Pulmonary artery endothelial cell (primary cell): ENCODE results near the gene SLC38A9. TPM values are rescaled to one million over a fixed set of nuclear protein-coding genes. Genes with fewer than 3 reads are reported as not detected.

ENCODE experiments used
- DNase-seq: peaks from one replicate; pipeline ENCODE4 v3.0.0-alpha.2; 2011; ENCODE audit warnings: low read depth, low spot score
- total RNA-seq: library from RNA; depleted of rRNA; stranded (reverse); fragments of >200 nt; gene quantifications from 2 replicates; pipeline ENCODE4 v1.2.3, GENCODE V29; 2014

SLC38A9 gene
- total RNA-seq, 1 donor from 2014 or later: 32.8 TPM

GRCh38 chr5:55584398-55585205 is 127.5 kb downstream of the SLC38A9 start:
- no peak for DNase-seq

- DNase-seq: no peak
These were observed 128.5 kb downstream of the SLC38A9 start for GRCh38 chr5:55583578-55583977.

GRCh38 chr5:55582256-55582655 is 129.9 kb downstream of the SLC38A9 start:
- DNase-seq: no peak

DNA sequence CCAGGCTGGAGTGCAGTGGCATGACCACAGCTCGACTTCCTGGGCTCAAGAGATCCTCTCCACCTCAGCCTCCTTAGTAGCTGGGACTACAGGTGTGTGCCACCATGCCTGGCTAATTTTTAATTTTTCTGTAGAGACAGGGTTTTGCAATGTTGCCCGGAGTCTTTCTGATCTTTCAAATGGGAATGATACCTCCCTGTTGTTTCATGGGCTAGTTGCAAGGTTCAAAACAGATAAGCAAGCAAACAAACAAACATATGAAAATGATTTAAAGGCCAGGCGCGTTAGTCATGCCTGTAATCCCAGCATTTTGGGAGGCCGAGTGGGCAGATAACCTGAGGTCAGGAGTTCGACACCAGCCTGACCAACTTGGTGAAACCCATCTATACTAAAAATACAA is 132.1 kb downstream of the SLC38A9 start:
- no peak for DNase-seq

DNA sequence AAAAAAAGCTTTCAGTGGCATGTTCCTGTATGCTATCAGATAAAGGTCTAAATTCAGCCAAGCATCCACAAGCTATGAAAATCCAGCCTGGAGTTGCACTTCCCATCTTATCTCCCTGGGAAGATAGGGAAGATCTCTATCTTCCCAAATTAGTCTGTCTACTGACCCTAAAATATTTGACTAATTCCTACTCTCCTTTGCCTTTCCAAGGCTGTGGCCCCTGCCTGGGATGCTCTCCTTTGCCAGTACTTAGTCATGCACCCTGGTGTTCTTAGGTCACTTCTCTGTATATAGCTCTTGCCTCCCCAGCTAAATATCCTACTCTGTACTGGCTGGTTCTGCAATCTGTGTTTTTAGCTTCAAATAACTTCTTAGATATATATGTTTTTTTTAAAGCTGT is 133.4 kb downstream of the SLC38A9 start:
- DNase-seq: no peak

GRCh38 chr5:55577353-55578060 is 134.6 kb downstream of the SLC38A9 start:
- DNase-seq: no peak

DNA sequence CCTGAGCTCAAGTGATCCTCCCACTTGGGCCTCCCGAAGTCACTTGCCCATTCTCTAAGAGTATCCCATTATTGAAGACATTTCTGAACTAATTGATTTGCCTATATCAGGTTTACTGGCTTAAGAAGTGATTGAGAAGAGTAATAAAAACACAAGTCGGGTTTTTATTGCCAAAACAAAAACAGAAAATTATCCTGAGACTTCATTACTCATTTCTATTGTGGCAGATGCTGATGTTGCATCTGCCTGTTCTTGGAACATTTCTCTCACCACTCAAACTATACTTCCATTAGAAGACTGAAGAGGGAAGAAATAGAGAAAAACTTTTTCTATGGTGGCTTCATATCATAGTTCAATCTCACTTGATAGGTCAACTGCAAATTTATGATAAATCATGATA is 135.5 kb downstream of the SLC38A9 start:
- no peak for DNase-seq

Other genes starting within 250 kb of the SLC38A9 start
- 13.9 and 20.7 TPM in 2 replicates for gene PLPP1, start 177.4 kb downstream of the SLC38A9 start, total RNA-seq
- not detected in 2 replicates for gene DDX4, start 25.7 kb upstream of the SLC38A9 start, total RNA-seq
- gene IL31RA, start 139.0 kb upstream of the SLC38A9 start, total RNA-seq: 0.21 and 0.73 TPM in 2 replicates